Naive thymus-derived CD4-positive, alpha-beta T cell (primary cell): ENCODE results near the gene NUMB. TPM values are rescaled to one million over a fixed set of nuclear protein-coding genes. Genes with fewer than 3 reads are reported as not detected.

Experiments used
- ATAC-seq: fragments of 150-1000 bp; cut with Tn5 transposase; 2 replicates; pipeline ENCODE4 v1.10.0; 2021; ENCODE audit warnings: mild to moderate bottlenecking, moderate library complexity
- CTCF ChIA-PET: fragments of 350-600 bp; sonication (Branson Sonifier 250); formaldehyde crosslinking; loops from one replicate; lab custom pipeline; 2021; ENCODE audit warnings: antibody characterized with exemption; lab: Charles Lee
- POLR2A ChIA-PET: fragments of 350-600 bp; sonication (Branson Sonifier 250); formaldehyde crosslinking; loops from one replicate; lab custom pipeline; 2021; ENCODE audit warnings: antibody characterized with exemption, inconsistent platforms; lab: Charles Lee
- DNase-seq, 9 donors: peaks; one replicate each; pipeline versions ENCODE4 v3.0.0 to v3.0.0-alpha.2; 2020 to 2022; ENCODE audit warnings: mixed read lengths in 1 of 9
- H3K27ac ChIP-seq: one replicate; pipeline ENCODE4 v1.7.0; 2013; ENCODE audit warnings: mild to moderate bottlenecking, low read depth, low read length, moderate library complexity
- H3K27me3 ChIP-seq, 2 donors: one replicate each; pipeline ENCODE4 v1.7.0; 2013; ENCODE audit warnings: low read length in 2 of 2, mild to moderate bottlenecking in 2 of 2, moderate library complexity in 2 of 2; ENCODE audit not compliant: control insufficient read depth in 2 of 2, insufficient read depth in 2 of 2
- H3K36me3 ChIP-seq, 3 experiments: 1 replicate in 2 of 3; 2 replicates in 1 of 3; pipeline ENCODE4 v1.7.0; 2013; ENCODE audit warnings: low read length in 3 of 3, mild to moderate bottlenecking in 3 of 3, moderate library complexity in 1 of 3; ENCODE audit not compliant: insufficient read depth in 3 of 3, control insufficient read depth in 2 of 3
- H3K4me1 ChIP-seq, 2 donors: one replicate each; pipeline ENCODE4 v1.7.0; 2013; ENCODE audit warnings: low read length in 2 of 2, mild to moderate bottlenecking in 2 of 2, moderate library complexity in 1 of 2; ENCODE audit not compliant: control insufficient read depth in 2 of 2, insufficient read depth in 2 of 2
- H3K4me3 ChIP-seq: 2 replicates; pipeline ENCODE4 v1.7.0; 2013; ENCODE audit warnings: mild to moderate bottlenecking, low read length
- H3K9me3 ChIP-seq, 3 experiments: 1 replicate in 2 of 3; 2 replicates in 1 of 3; pipeline ENCODE4 v1.7.0; 2013; ENCODE audit warnings: low read length in 3 of 3; ENCODE audit not compliant: control insufficient read depth in 2 of 3
- H3K27ac Mint-ChIP-seq, 9 donors: one replicate each; pipeline ENCODE4 v1.8.0; 2020 to 2022; ENCODE audit warnings: mixed read lengths in 9 of 9, mild to moderate bottlenecking in 8 of 9, moderate library complexity in 5 of 9, inconsistent platforms in 2 of 9
- H3K27me3 Mint-ChIP-seq, 5 donors: one replicate each; pipeline ENCODE4 v1.8.0; 2021 to 2022; ENCODE audit warnings: mixed read lengths in 5 of 5, mild to moderate bottlenecking in 1 of 5
- H3K36me3 Mint-ChIP-seq, 5 donors: one replicate each; pipeline ENCODE4 v1.8.0; 2020 to 2022; ENCODE audit warnings: mixed read lengths in 5 of 5, mild to moderate bottlenecking in 3 of 5, inconsistent platforms in 1 of 5
- H3K4me1 Mint-ChIP-seq, 7 donors: one replicate each; pipeline ENCODE4 v1.8.0; 2020 to 2022; ENCODE audit warnings: mixed read lengths in 7 of 7, mild to moderate bottlenecking in 3 of 7, inconsistent platforms in 1 of 7
- H3K4me3 Mint-ChIP-seq, 10 donors: one replicate each; pipeline ENCODE4 v1.8.0; 2020 to 2022; ENCODE audit warnings: mild to moderate bottlenecking in 10 of 10, mixed read lengths in 10 of 10, moderate library complexity in 6 of 10, inconsistent platforms in 2 of 10
- H3K9me3 Mint-ChIP-seq, 11 donors: one replicate each; pipeline ENCODE4 v1.8.0; 2020 to 2022; ENCODE audit warnings: mixed read lengths in 11 of 11, mild to moderate bottlenecking in 4 of 11, inconsistent platforms in 1 of 11, moderate library complexity in 1 of 11
- intact Hi-C, 2 donors: fragments of 100-400 bp; cut with micrococcal nuclease; formaldehyde crosslinking; loops; one replicate each; pipeline ENCODE4 v1.15.1; 2023
- polyA plus RNA-seq, 2 donors: library from polyadenylated mRNA; unstranded; fragments of 300-500 nt; fragmentation: Illumina TruSeq; gene quantifications; one replicate each; pipeline ENCODE4 v1.2.3, GENCODE V29; 2021
- total RNA-seq, 6 experiments: library from RNA in 5 of 6; stranded (reverse) in 5 of 6; gene quantifications; 1 replicate in 5 of 6; 2 replicates in 1 of 6; pipeline ENCODE4 v1.2.3 and lab custom pipeline; 2021 to 2026

NUMB gene
- total and polyA plus RNA-seq, 7 experiments from 2014 or later, result 32.7 to 90.6 (median 49.0) TPM

DNA sequence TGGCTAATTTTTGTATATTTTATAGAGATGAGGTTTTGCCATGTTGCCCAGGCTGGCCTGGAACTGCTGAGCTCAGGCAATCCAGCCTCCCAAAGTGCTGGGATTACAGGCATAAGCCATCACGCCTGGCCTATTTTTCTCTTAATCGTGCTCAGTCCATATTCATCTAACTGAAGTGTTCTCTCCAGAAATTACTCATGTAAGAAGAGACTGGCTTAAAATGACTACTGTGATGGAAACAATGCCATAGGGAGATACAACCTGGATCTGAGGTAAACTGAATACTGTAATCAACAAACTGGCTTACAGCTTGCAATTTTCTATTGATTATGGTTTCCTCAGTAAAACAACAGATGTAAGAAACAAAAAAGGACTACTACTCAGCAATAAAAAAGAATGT, 21.1 kb downstream of the NUMB start:
- H3K4me1 Mint-ChIP-seq, result peaks cover 0 to 38% (median 32%) of the 10 kb centered on the region in 7 donors
- Histone ChIP-seq H3K36me3 (no peaks in the 10 kb centered on the region), H3K4me3 (no peak overlapping the region), H3K9me3 (no peaks in the 10 kb centered on the region), H3K27me3 (no peaks in the 10 kb centered on the region), H3K27ac (no peak overlapping the region), H3K4me1 (no peaks in the 10 kb centered on the region)
- H3K27ac Mint-ChIP-seq, result no peak overlapping the region
- H3K36me3 Mint-ChIP-seq, result peaks cover 0 to 8% (median 5%) of the 10 kb centered on the region in 5 donors
- POLR2A ChIA-PET, result interaction anchor here (0.6 kb wide), 1 partner anchor 51 kb away, joined by 3 read pairs; no protein-coding TSS in a partner anchor
- no peaks in the 10 kb centered on the region for H3K27me3 Mint-ChIP-seq
- H3K9me3 Mint-ChIP-seq, result no peaks in the 10 kb centered on the region
- no peak overlapping the region for H3K4me3 Mint-ChIP-seq
- intact Hi-C loops, result no loop called here
- CTCF ChIA-PET, result no interaction called here
- ATAC-seq (no peak), DNase-seq (no peak)

DNA sequence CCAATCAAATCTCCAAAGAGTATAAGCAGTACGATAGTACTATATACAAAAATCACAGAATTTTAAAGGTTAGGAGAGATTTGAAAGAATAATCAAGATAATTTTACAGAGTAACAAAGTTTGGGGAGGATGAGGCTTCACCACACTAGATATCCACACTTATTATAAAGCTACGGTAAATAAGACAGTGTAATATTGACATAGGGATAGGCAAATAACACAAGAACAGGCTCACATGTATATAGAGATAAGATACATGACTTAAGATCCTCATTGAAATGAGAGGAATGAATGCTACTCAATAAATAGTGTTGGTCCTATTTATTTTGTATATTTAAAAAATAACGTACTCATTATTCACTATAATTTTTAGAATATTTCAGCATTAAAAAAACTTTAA, 26.2 kb downstream of the NUMB start:
- ChIA-PET CTCF (no interaction called here), POLR2A (interaction anchor here (1.1 kb wide), 1 partner anchor 12 kb away, joined by 5 read pairs; no protein-coding TSS in a partner anchor)
- no peak overlapping the region for H3K27ac ChIP-seq
- no peaks in the 10 kb centered on the region for H3K36me3 ChIP-seq
- Mint-ChIP-seq H3K36me3 (peaks cover 0 to 10% (median 0%) of the 10 kb centered on the region in 5 donors), H3K27ac (no peak overlapping the region), H3K27me3 (no peaks in the 10 kb centered on the region), H3K4me1 (peaks cover 0 to 37% (median 23%) of the 10 kb centered on the region in 7 donors), H3K9me3 (no peaks in the 10 kb centered on the region), H3K4me3 (no peak overlapping the region)
- no peaks in the 10 kb centered on the region for H3K27me3 ChIP-seq
- ATAC-seq (no peak), DNase-seq (no peak)
- no peaks in the 10 kb centered on the region for H3K4me1 ChIP-seq
- H3K4me3 ChIP-seq, result no peak overlapping the region
- intact Hi-C loops, result no loop called here
- H3K9me3 ChIP-seq, result no peaks in the 10 kb centered on the region

DNA sequence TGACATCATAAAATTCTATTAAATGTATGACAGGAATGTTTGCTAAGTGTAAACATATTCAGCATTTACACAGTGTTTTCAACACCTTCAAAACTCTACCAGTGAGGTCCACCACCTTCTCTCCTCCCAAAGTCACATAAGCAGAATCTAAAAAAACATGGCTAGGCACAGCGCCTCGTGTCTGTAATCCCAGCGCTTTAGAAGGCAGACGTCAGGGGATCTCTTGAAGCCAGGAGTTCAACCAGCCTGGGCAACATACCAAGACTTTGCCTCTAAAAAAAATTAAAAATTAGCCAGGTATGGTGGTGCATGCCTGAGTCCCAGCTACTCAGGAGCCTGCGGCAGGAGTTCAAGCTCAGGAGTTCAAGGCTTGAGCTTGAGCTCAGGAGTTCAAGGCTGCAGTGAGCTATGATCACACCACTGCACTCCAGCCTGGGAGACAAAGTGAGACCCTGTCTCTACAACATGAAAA, 30.0 kb downstream of the NUMB start:
- ATAC-seq, result no peak
- H3K27ac Mint-ChIP-seq, result peak overlapping the region in 2 of 9 donors; percentile 55 to 76
- H3K36me3 Mint-ChIP-seq, result peaks cover 0 to 15% (median 0%) of the 10 kb centered on the region in 5 donors

GRCh38 chr14:73427516-73428264, 30.7 kb downstream of the NUMB start:
- Histone ChIP-seq H3K4me3 (no peak overlapping the region), H3K27ac (no peak overlapping the region), H3K27me3 (no peaks in the 10 kb centered on the region), H3K9me3 (no peaks in the 10 kb centered on the region), H3K36me3 (peaks cover 0 to 1% (median 0%) of the 10 kb centered on the region in 3 experiments), H3K4me1 (no peaks in the 10 kb centered on the region)
- Mint-ChIP-seq H3K27ac (peak overlapping the region in 2 of 9 donors; percentile 15 to 76), H3K36me3 (peaks cover 0 to 15% (median 2%) of the 10 kb centered on the region in 5 donors), H3K4me1 (peaks cover 11 to 43% (median 26%) of the 10 kb centered on the region in 7 donors), H3K4me3 (no peak overlapping the region), H3K27me3 (no peaks in the 10 kb centered on the region), H3K9me3 (no peaks in the 10 kb centered on the region)
- CTCF ChIA-PET, result no interaction called here
- POLR2A ChIA-PET, result no interaction called here
- ATAC-seq, result no peak
- no peak for DNase-seq
- intact Hi-C loops, result no loop called here

More for the DNA sequence above, 30.0 kb downstream of the NUMB start:
- Histone ChIP-seq H3K9me3 (no peaks in the 10 kb centered on the region), H3K27me3 (no peaks in the 10 kb centered on the region), H3K27ac (no peak overlapping the region), H3K36me3 (no peaks in the 10 kb centered on the region), H3K4me1 (no peaks in the 10 kb centered on the region), H3K4me3 (no peak overlapping the region)
- CTCF ChIA-PET, result no interaction called here
- Mint-ChIP-seq H3K9me3 (no peaks in the 10 kb centered on the region), H3K27me3 (no peaks in the 10 kb centered on the region), H3K4me3 (no peak overlapping the region), H3K4me1 (peaks cover 9 to 43% (median 26%) of the 10 kb centered on the region in 7 donors)
- POLR2A ChIA-PET, result no interaction called here
- intact Hi-C loops, result no loop called here
- no peak for DNase-seq

GRCh38 chr14:73426877-73427276, 31.5 kb downstream of the NUMB start:
- intact Hi-C loops, result no loop called here

DNA sequence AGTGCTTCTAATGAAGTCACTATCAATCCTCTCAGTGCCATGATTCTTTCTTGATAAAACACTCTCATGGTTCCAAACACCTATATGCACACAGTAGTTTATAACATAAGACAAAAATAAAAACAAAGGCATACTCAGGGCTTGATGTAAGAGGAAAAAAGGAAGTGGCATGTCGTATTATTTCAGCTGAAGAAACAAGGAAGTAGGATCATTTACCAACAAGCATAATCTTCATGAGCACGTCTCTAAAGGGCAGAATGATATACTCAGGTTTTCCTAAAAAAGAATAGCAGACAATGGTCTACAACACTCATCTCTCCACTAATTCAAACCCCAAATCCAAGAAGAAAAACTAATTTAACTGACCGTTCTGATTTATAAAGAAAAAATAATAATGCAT, 33.9 kb downstream of the NUMB start:
- no peaks in the 10 kb centered on the region for H3K27me3 Mint-ChIP-seq
- intact Hi-C loops, result no loop called here
- DNase-seq (no peak), ATAC-seq (peak; percentile 59)
- Histone ChIP-seq H3K4me1 (no peaks in the 10 kb centered on the region), H3K36me3 (peaks cover 0 to 9% (median 0%) of the 10 kb centered on the region in 3 experiments), H3K27me3 (no peaks in the 10 kb centered on the region), H3K4me3 (no peak overlapping the region), H3K9me3 (no peaks in the 10 kb centered on the region), H3K27ac (no peak overlapping the region)
- peaks cover 0 to 30% (median 16%) of the 10 kb centered on the region in 5 donors for H3K36me3 Mint-ChIP-seq
- H3K9me3 Mint-ChIP-seq, result no peaks in the 10 kb centered on the region
- H3K4me3 Mint-ChIP-seq, result peak overlapping the region in 1 of 10 donors; percentile 25
- ChIA-PET CTCF (no interaction called here), POLR2A (no interaction called here)
- peaks cover 17 to 43% (median 29%) of the 10 kb centered on the region in 7 donors for H3K4me1 Mint-ChIP-seq
- peak overlapping the region in 3 of 9 donors; percentile 10 to 37 (median 29) for H3K27ac Mint-ChIP-seq

More at GRCh38 chr14:73426877-73427276, 31.5 kb downstream of the NUMB start:
- H3K36me3 Mint-ChIP-seq, result peaks cover 0 to 15% (median 6%) of the 10 kb centered on the region in 5 donors
- Histone ChIP-seq H3K9me3 (no peaks in the 10 kb centered on the region), H3K4me3 (no peak overlapping the region), H3K27me3 (no peaks in the 10 kb centered on the region), H3K4me1 (no peaks in the 10 kb centered on the region), H3K36me3 (peaks cover 0 to 3% (median 0%) of the 10 kb centered on the region in 3 experiments), H3K27ac (no peak overlapping the region)
- ChIA-PET CTCF (no interaction called here), POLR2A (no interaction called here)
- peaks cover 17 to 44% (median 30%) of the 10 kb centered on the region in 7 donors for H3K4me1 Mint-ChIP-seq
- no peak overlapping the region for H3K4me3 Mint-ChIP-seq
- H3K9me3 Mint-ChIP-seq, result no peaks in the 10 kb centered on the region
- DNase-seq, result no peak
- H3K27me3 Mint-ChIP-seq, result no peaks in the 10 kb centered on the region
- ATAC-seq, result peak; percentile 31
- H3K27ac Mint-ChIP-seq, result no peak overlapping the region
